B cell (primary cell): ENCODE data around the gene NOTCH1. TPM values are rescaled to one million over a fixed set of nuclear protein-coding genes. Genes with fewer than 3 reads are reported as not detected.

ENCODE experiments used
- ATAC-seq: fragments of 200-7000 bp; cut with Tn5 transposase; one replicate; pipeline ENCODE4 v1.10.0; 2021; ENCODE audit warnings: low read depth, mild to moderate bottlenecking, moderate number of reproducible peaks, moderate library complexity
- CTCF ChIA-PET: fragments of 350-600 bp; sonication (Branson Sonifier 250); formaldehyde crosslinking; loops from one replicate; lab custom pipeline; 2021; ENCODE audit warnings: antibody characterized with exemption, inconsistent platforms; lab: Charles Lee
- POLR2A ChIA-PET: fragments of 350-600 bp; sonication (Branson Sonifier 250); formaldehyde crosslinking; loops from one replicate; lab custom pipeline; 2021; ENCODE audit warnings: antibody characterized with exemption; lab: Charles Lee
- DNase-seq: peaks from one replicate; pipeline ENCODE4 v3.0.0; 2013
- H2AFZ ChIP-seq: 2 replicates; pipeline ENCODE4 v1.6.1; 2012; ENCODE audit warnings: mild to moderate bottlenecking, low read depth, low read length; ENCODE audit not compliant: insufficient read depth, poor library complexity, severe bottlenecking
- H3K27ac ChIP-seq, 2 donors: 1 replicate in 1 of 2; 2 replicates in 1 of 2; pipeline ENCODE4 v1.5.1; 2012 to 2013; ENCODE audit warnings: low read length in 2 of 2, mild to moderate bottlenecking in 2 of 2, moderate library complexity in 1 of 2
- H3K27me3 ChIP-seq, 4 experiments: fragments of 200-600 bp in 1 of 4; sonication (generic) in 1 of 4; replicated peaks in 1 of 4; 1 replicate in 2 of 4; 2 replicates in 2 of 4; pipeline versions ENCODE4 v1.6.1 to v1.7.0; 2013 to 2016; ENCODE audit warnings: low read length in 3 of 4, mild to moderate bottlenecking in 2 of 4, mixed read lengths in 1 of 4, moderate library complexity in 1 of 4; ENCODE audit not compliant: insufficient read depth in 4 of 4, control insufficient read depth in 3 of 4; ENCODE audit errors: control extremely low read depth in 1 of 4
- H3K36me3 ChIP-seq, 2 experiments: replicated peaks in 1 of 2; 1 replicate in 1 of 2; 2 replicates in 1 of 2; pipeline versions ENCODE4 v1.6.1 to v1.7.1; 2013; ENCODE audit warnings: low read length in 1 of 2; ENCODE audit not compliant: insufficient read depth in 2 of 2, control insufficient read depth in 1 of 2; ENCODE audit errors: control extremely low read depth in 1 of 2, extremely low read depth in 1 of 2
- H3K4me1 ChIP-seq, 2 donors: fragments of 200-600 bp in 1 of 2; sonication (generic) in 1 of 2; 1 replicate in 1 of 2; 2 replicates in 1 of 2; pipeline versions ENCODE4 v1.5.1 to v1.6.1; 2013 to 2017; ENCODE audit warnings: low read length in 2 of 2; ENCODE audit not compliant: control insufficient read depth in 2 of 2, insufficient read depth in 2 of 2
- H3K4me2 ChIP-seq: replicated peaks from 2 replicates; pipeline ENCODE3; 2012; ENCODE audit warnings: mild to moderate bottlenecking, low read depth, low read length; ENCODE audit not compliant: poor library complexity, severe bottlenecking
- H3K4me3 ChIP-seq, 5 experiments: fragments of 200-600 bp in 1 of 5; sonication (generic) in 1 of 5; 1 replicate in 3 of 5; 2 replicates in 2 of 5; pipeline versions ENCODE4 v1.5.1 to v1.7.0; 2011 to 2016; ENCODE audit warnings: low read length in 4 of 5, mild to moderate bottlenecking in 4 of 5, low read depth in 2 of 5, control low read depth in 1 of 5, moderate library complexity in 1 of 5; ENCODE audit not compliant: insufficient read depth in 1 of 5; ENCODE audit errors: control extremely low read depth in 1 of 5, extremely low read depth in 1 of 5
- H3K79me2 ChIP-seq: fragments of 200-600 bp; sonication (generic); one replicate; pipeline ENCODE4 v1.6.0; 2016; ENCODE audit warnings: low read length; ENCODE audit not compliant: control insufficient read depth, insufficient read depth
- H3K9ac ChIP-seq: fragments of 200-600 bp; sonication (generic); 2 replicates; pipeline ENCODE4 v1.6.1; 2017; ENCODE audit warnings: mild to moderate bottlenecking, low read length, moderate library complexity
- H3K9me3 ChIP-seq, 3 donors: one replicate each; pipeline versions ENCODE4 v1.6.1 to v1.7.1; 2013; ENCODE audit warnings: low read length in 2 of 3; ENCODE audit not compliant: control insufficient read depth in 2 of 3, insufficient read depth in 1 of 3; ENCODE audit errors: control extremely low read depth in 1 of 3
- H4K20me1 ChIP-seq: 2 replicates; pipeline ENCODE4 v1.6.0; 2012; ENCODE audit warnings: mild to moderate bottlenecking, low read length; ENCODE audit not compliant: insufficient read depth, control insufficient read depth, poor library complexity, severe bottlenecking
- H3K27ac Mint-ChIP-seq: one replicate; pipeline ENCODE4 v1.8.0; 2021; ENCODE audit warnings: mixed read lengths
- H3K27me3 Mint-ChIP-seq: one replicate; pipeline ENCODE4 v1.8.0; 2021; ENCODE audit warnings: mixed read lengths
- H3K4me1 Mint-ChIP-seq: one replicate; pipeline ENCODE4 v1.8.0; 2021; ENCODE audit warnings: mixed read lengths
- H3K4me3 Mint-ChIP-seq: one replicate; pipeline ENCODE4 v1.8.0; 2021; ENCODE audit warnings: mixed read lengths
- H3K9me3 Mint-ChIP-seq: one replicate; pipeline ENCODE4 v1.8.0; 2022; ENCODE audit warnings: mixed read lengths; ENCODE audit not compliant: insufficient read depth
- EZH2 ChIP-seq: IDR thresholded peaks from 2 replicates; pipeline ENCODE4 v1.6.1; 2012; ENCODE audit warnings: borderline replicate concordance, low read depth, mild to moderate bottlenecking, moderate library complexity, low read length; ENCODE audit not compliant: insufficient read depth, poor library complexity, severe bottlenecking
- WGBS: methylation state at CpG from one replicate; pipeline ENCODE4 v1.1.5; 2013; ENCODE audit warnings: missing lambda C conversion rate; ENCODE audit not compliant: insufficient coverage; 5-methylcytosine and 5-hydroxymethylcytosine counted together
- intact Hi-C: fragments of 100-400 bp; cut with micrococcal nuclease; formaldehyde crosslinking; loops from one replicate; pipeline ENCODE4 v1.10.0; 2022
- polyA plus RNA-seq: library from polyadenylated mRNA; depleted of rRNA; stranded (reverse); fragments of >200 nt; gene quantifications from 2 replicates; pipeline ENCODE4 v1.2.3, GENCODE V29; 2012
- total RNA-seq, 2 donors: library from RNA; stranded (reverse); fragments of 120-200 nt in 1 of 2; gene quantifications; 1 replicate in 1 of 2; 2 replicates in 1 of 2; pipeline versions ENCODE4 v1.2.3 to v1.2.4, GENCODE V29; 2013 to 2022
- TF ChIP-seq, protein P1 (sequence below): fragments of 200-600 bp; IDR thresholded peaks from one replicate; pipeline ENCODE4 v1.8.0; 2022; ENCODE audit warnings: antibody characterized with exemption, mild to moderate bottlenecking

NOTCH1 gene
- total and polyA plus RNA-seq, 2 donors (not counting 1 experiment from before 2014, with no cell fraction given), result 16.6 to 38.5 TPM

DNA sequence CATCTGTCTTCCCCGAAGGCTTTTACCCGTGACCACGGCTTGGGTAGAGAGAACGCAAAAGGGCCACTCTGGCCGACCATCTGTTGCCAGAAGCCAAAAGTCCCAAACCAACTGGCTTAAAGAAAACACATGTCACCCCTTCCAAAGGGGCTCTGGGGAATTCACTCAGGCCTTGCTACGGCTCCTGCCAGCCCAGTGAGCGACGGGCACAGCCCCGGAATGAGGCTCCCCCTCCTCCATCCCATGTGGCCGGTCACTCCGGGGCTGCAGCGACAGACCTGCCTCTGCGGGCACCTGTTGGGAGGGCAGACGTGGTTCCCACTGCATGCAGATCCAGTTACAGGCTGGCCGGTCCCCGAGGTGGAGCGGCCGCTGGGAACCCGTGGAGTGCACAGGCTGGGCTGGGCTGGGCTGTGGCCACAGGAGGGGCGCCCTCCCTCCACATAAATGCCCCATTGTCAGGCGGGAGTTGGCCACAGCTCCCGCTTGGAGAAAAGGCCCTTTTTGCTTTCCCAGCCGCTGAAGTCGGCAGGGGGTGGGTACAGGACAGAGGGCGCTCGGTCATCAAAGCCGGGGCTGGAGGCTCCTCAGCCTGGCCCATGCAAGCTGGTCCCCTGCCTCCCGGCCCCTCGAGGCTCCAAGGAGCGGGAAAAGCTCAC, 19.9 kb downstream of the NOTCH1 start:
- H3K9me3 ChIP-seq, result peaks cover 0 to 2% (median 0%) of the 10 kb centered on the region in 3 donors
- H3K27ac ChIP-seq, result no peak overlapping the region
- ChIA-PET POLR2A (no interaction called here), CTCF (no interaction called here)
- TF ChIP-seq, protein P1, sequence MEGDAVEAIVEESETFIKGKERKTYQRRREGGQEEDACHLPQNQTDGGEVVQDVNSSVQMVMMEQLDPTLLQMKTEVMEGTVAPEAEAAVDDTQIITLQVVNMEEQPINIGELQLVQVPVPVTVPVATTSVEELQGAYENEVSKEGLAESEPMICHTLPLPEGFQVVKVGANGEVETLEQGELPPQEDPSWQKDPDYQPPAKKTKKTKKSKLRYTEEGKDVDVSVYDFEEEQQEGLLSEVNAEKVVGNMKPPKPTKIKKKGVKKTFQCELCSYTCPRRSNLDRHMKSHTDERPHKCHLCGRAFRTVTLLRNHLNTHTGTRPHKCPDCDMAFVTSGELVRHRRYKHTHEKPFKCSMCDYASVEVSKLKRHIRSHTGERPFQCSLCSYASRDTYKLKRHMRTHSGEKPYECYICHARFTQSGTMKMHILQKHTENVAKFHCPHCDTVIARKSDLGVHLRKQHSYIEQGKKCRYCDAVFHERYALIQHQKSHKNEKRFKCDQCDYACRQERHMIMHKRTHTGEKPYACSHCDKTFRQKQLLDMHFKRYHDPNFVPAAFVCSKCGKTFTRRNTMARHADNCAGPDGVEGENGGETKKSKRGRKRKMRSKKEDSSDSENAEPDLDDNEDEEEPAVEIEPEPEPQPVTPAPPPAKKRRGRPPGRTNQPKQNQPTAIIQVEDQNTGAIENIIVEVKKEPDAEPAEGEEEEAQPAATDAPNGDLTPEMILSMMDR, result no peak
- TF ChIP-seq EZH2, result no peak
- H3K36me3 ChIP-seq, result peaks cover 0 to 8% of the 10 kb centered on the region in 2 experiments
- DNase-seq (no peak), ATAC-seq (no peak)
- peaks cover 18% of the 10 kb centered on the region for H3K4me1 Mint-ChIP-seq
- WGBS, result 74% methylated on average over 25 of the region's 30 CpGs
- intact Hi-C loops, result no loop called here
- H3K4me1 ChIP-seq, result peaks cover 25 to 27% of the 10 kb centered on the region in 2 donors
- peaks cover 50% of the 10 kb centered on the region for H3K79me2 ChIP-seq
- H3K4me3 ChIP-seq, result no peak overlapping the region
- H3K9ac ChIP-seq, result no peak overlapping the region
- H3K27me3 ChIP-seq, result no peaks in the 10 kb centered on the region
- H3K27me3 Mint-ChIP-seq, result no peaks in the 10 kb centered on the region
- peak overlapping the region; percentile 41 for H3K27ac Mint-ChIP-seq
- no peaks in the 10 kb centered on the region for H3K9me3 Mint-ChIP-seq
- H3K4me2 ChIP-seq, result no peak overlapping the region
- H4K20me1 ChIP-seq, result peaks cover 100% of the 10 kb centered on the region
- no peak overlapping the region for H2AFZ ChIP-seq
- H3K4me3 Mint-ChIP-seq, result no peak overlapping the region

DNA sequence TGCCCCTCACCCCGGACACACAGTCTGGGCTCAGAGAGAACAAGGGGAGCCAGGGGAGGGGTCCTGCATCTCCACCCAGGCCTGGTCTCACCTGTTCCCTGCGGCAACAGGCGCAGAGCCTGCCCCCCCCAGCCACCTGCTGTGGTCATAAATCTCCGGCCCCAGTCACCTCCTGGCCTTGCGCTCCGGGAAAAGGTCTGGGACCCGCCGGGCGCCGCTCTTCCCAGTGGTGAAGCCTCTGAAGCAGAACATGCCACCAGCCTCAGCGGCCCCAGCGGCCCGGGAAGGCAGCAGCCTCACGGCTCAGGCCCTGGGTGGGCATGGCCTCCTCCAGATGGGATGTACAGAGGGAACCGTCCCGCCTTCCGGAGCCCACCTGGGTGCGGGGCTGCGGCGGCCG, 20.6 kb downstream of the NOTCH1 start:
- WGBS, result 92% methylated on average over 14 of the region's 21 CpGs
- POLR2A ChIA-PET, result interaction anchor here (0.5 kb wide), 1 partner anchor 33 kb away, joined by 4 read pairs; no protein-coding TSS in a partner anchor

More for the DNA sequence above, 20.6 kb downstream of the NOTCH1 start:
- TF ChIP-seq, protein P1, result no peak
- no peak for TF ChIP-seq EZH2
- peaks cover 100% of the 10 kb centered on the region for H4K20me1 ChIP-seq
- no peaks in the 10 kb centered on the region for H3K27me3 ChIP-seq
- H3K4me1 Mint-ChIP-seq, result peaks cover 14% of the 10 kb centered on the region
- DNase-seq, result no peak
- peaks cover 18 to 22% of the 10 kb centered on the region in 2 donors for H3K4me1 ChIP-seq
- H3K9me3 Mint-ChIP-seq, result no peaks in the 10 kb centered on the region
- no peak overlapping the region for H3K4me3 ChIP-seq
- no peak overlapping the region for H3K9ac ChIP-seq
- H3K4me3 Mint-ChIP-seq, result no peak overlapping the region
- no peak overlapping the region for H3K27ac ChIP-seq
- intact Hi-C loops, result no loop called here
- H2AFZ ChIP-seq, result no peak overlapping the region
- peaks cover 0 to 8% of the 10 kb centered on the region in 2 experiments for H3K36me3 ChIP-seq
- CTCF ChIA-PET, result no interaction called here
- H3K27me3 Mint-ChIP-seq, result no peaks in the 10 kb centered on the region
- ATAC-seq, result no peak
- H3K9me3 ChIP-seq, result peaks cover 0 to 2% (median 0%) of the 10 kb centered on the region in 3 donors
- H3K27ac Mint-ChIP-seq, result no peak overlapping the region
- no peak overlapping the region for H3K4me2 ChIP-seq
- peaks cover 42% of the 10 kb centered on the region for H3K79me2 ChIP-seq
